HCT116 (cell line): Measurements from ENCODE around the gene PSMA1. TPM values are rescaled to one million over a fixed set of nuclear protein-coding genes. Genes with fewer than 3 reads are reported as not detected.

Experiments used
- ATAC-seq: fragments of 200-7000 bp; cut with Tn5 transposase; 2 replicates; pipeline ENCODE4 v1.9.1; 2020; ENCODE audit warnings: mild to moderate bottlenecking, moderate library complexity
- BruUV-seq: library from RNA; stranded (reverse); fragments of 400-500 nt; replicated peaks from 2 replicates; lab custom pipeline; 2021; lab: Mats Ljungman, UMichigan
- CTCF ChIA-PET: fragments of 300-600 bp; sonication (Branson Sonifier 250); formaldehyde crosslinking; loops from one replicate; lab custom pipeline; 2021; ENCODE audit warnings: antibody characterized with exemption; lab: Charles Lee
- POLR2A ChIA-PET: fragments of 300-600, 350-600 bp; sonication (Branson Sonifier 250); formaldehyde crosslinking; loops from one replicate; lab custom pipeline; 2021; ENCODE audit warnings: antibody characterized with exemption; lab: Charles Lee
- RAD21 ChIA-PET, 2 experiments: fragments of 300-600 bp; sonication (Branson Sonifier 250); formaldehyde crosslinking; loops; one replicate each; lab custom pipeline; 2023; ENCODE audit warnings: low total read pairs in 2 of 2; ENCODE audit not compliant: uncharacterized antibody in 2 of 2, unreplicated experiment in 2 of 2, low non-redundant PET in 1 of 2; lab: Charles Lee
- DNase-seq: peaks from one replicate; pipeline ENCODE4 v3.0.0-alpha.2; 2010; ENCODE audit warnings: low read depth, low spot score
- H2AFZ ChIP-seq: fragments of 200-600 bp; shearing (Covaris generic), sonication (generic); 2 replicates; pipeline ENCODE4 v1.6.1; 2017; ENCODE audit warnings: low read depth, mixed run types, mixed read lengths, antibody characterized with exemption, low read length; ENCODE audit not compliant: poor library complexity, severe bottlenecking
- H3K27ac ChIP-seq: 2 replicates; pipeline ENCODE4 v1.5.1; 2012; ENCODE audit warnings: low read depth, low read length
- H3K27me3 ChIP-seq: fragments of 200-600 bp; sonication (generic); 2 replicates; pipeline ENCODE4 v1.6.1; 2016; ENCODE audit warnings: mixed run types, low read length, mixed read lengths; ENCODE audit not compliant: insufficient read depth
- H3K36me3 ChIP-seq, 2 experiments: fragments of 200-500 bp in 1 of 2; fragments of 200-600 bp in 1 of 2; sonication (Bioruptor generic) in 1 of 2; sonication (generic) in 1 of 2; 2 replicates each; pipeline versions ENCODE4 v1.5.1 to v1.6.1; 2014 to 2016; ENCODE audit warnings: low read length in 2 of 2, inconsistent platforms in 1 of 2, mixed read lengths in 1 of 2, mixed run types in 1 of 2; ENCODE audit not compliant: insufficient read depth in 2 of 2, control insufficient read depth in 1 of 2
- H3K4me1 ChIP-seq, 2 experiments: fragments of 200-600 bp in 1 of 2; sonication (generic) in 1 of 2; 2 replicates each; pipeline versions ENCODE4 v1.5.1 to v1.6.1; 2012 to 2017; ENCODE audit warnings: low read length in 2 of 2, inconsistent platforms in 1 of 2, mild to moderate bottlenecking in 1 of 2, mixed read lengths in 1 of 2, mixed run types in 1 of 2, moderate library complexity in 1 of 2; ENCODE audit not compliant: insufficient read depth in 2 of 2, control insufficient read depth in 1 of 2
- H3K4me2 ChIP-seq: fragments of 200-600 bp; sonication (generic); 2 replicates; pipeline ENCODE4 v1.6.1; 2017; ENCODE audit warnings: mixed run types, low read length, mixed read lengths
- H3K4me3 ChIP-seq, 2 experiments: fragments of 200-600 bp in 1 of 2; sonication (generic) in 1 of 2; replicated peaks in 1 of 2; 2 replicates each; pipeline ENCODE4 v1.5.1; 2011 to 2016; ENCODE audit warnings: low read length in 2 of 2, control low read depth in 1 of 2, low read depth in 1 of 2, mild to moderate bottlenecking in 1 of 2, mixed read lengths in 1 of 2, mixed run types in 1 of 2
- H3K79me2 ChIP-seq: fragments of 200-600 bp; sonication (generic); 2 replicates; pipeline ENCODE4 v1.6.1; 2017; ENCODE audit warnings: mild to moderate bottlenecking, mixed run types, low read length, moderate library complexity, mixed read lengths; ENCODE audit not compliant: insufficient read depth
- H3K9ac ChIP-seq: fragments of 200-600 bp; sonication (generic); 2 replicates; pipeline ENCODE4 v1.6.1; 2016; ENCODE audit warnings: low read length, mixed read lengths
- H3K9me2 ChIP-seq: fragments of 200-600 bp; sonication (generic), shearing (Covaris generic); 2 replicates; pipeline ENCODE4 v1.6.1; 2017; ENCODE audit warnings: mixed run types, mild to moderate bottlenecking, moderate library complexity; ENCODE audit not compliant: insufficient read depth
- H3K9me3 ChIP-seq, 2 experiments: fragments of 200-500 bp in 1 of 2; fragments of 200-600 bp in 1 of 2; sonication (Bioruptor generic) in 1 of 2; sonication (generic) in 1 of 2; 2 replicates each; pipeline ENCODE4 v1.6.1; 2014 to 2017; ENCODE audit warnings: low read length in 2 of 2, mixed read lengths in 2 of 2, inconsistent platforms in 1 of 2, low read depth in 1 of 2, mild to moderate bottlenecking in 1 of 2, mixed run types in 1 of 2, moderate library complexity in 1 of 2; ENCODE audit not compliant: control insufficient read depth in 1 of 2, insufficient read depth in 1 of 2
- H4K20me1 ChIP-seq: fragments of 200-600 bp; sonication (generic), shearing (Covaris generic); 2 replicates; pipeline ENCODE4 v1.6.1; 2017; ENCODE audit warnings: mixed run types, mild to moderate bottlenecking, moderate library complexity; ENCODE audit not compliant: insufficient read depth
- CBX3 ChIP-seq: IDR thresholded peaks from 2 replicates; pipeline ENCODE4 v1.6.1; 2012; ENCODE audit warnings: low read depth
- EGR1 ChIP-seq: IDR thresholded peaks from 2 replicates; pipeline ENCODE4 v1.6.1; 2012; ENCODE audit warnings: low read depth
- ELF1 ChIP-seq: IDR thresholded peaks from 2 replicates; pipeline ENCODE4 v1.6.1; 2012; ENCODE audit warnings: low read depth, borderline replicate concordance
- FOSL1 ChIP-seq: IDR thresholded peaks from 2 replicates; pipeline ENCODE4 v1.6.1; 2012; ENCODE audit warnings: low read depth
- JUND ChIP-seq: IDR thresholded peaks from 2 replicates; pipeline ENCODE4 v1.6.1; 2012
- SIN3A ChIP-seq: IDR thresholded peaks from 2 replicates; pipeline ENCODE4 v1.6.1; 2012; ENCODE audit warnings: low read depth
- SP1 ChIP-seq: IDR thresholded peaks from 2 replicates; pipeline ENCODE4 v1.6.1; 2012; ENCODE audit warnings: low read depth
- SRF ChIP-seq: IDR thresholded peaks from 2 replicates; pipeline ENCODE4 v1.6.1; 2012; ENCODE audit warnings: low read depth
- TCF7L2 ChIP-seq: IDR thresholded peaks from 2 replicates; pipeline ENCODE4 v1.7.0; 2011; ENCODE audit warnings: borderline replicate concordance, inconsistent platforms; ENCODE audit not compliant: insufficient read depth, insufficient read length; ENCODE audit errors: extremely low read depth
- YY1 ChIP-seq: IDR thresholded peaks from 2 replicates; pipeline ENCODE4 v1.6.1; 2011; ENCODE audit warnings: low read length, low read depth, moderate library complexity, mild to moderate bottlenecking; ENCODE audit not compliant: insufficient replicate concordance; ENCODE audit errors: extremely low read depth
- ZNF274 ChIP-seq: fragments of 200-500 bp; sonication (Bioruptor generic); IDR thresholded peaks from 2 replicates; pipeline ENCODE4 v1.6.1; 2014; ENCODE audit warnings: mild to moderate bottlenecking, low read depth, low read length, inconsistent platforms
- intact Hi-C: fragments of 100-400 bp; cut with micrococcal nuclease; formaldehyde crosslinking; loops from 2 replicates; pipeline ENCODE4 v1.10.0; 2022
- total RNA-seq: library from RNA; stranded (reverse); gene quantifications from one replicate; pipeline ENCODE4 v1.2.1, GENCODE V29; 2021; ENCODE audit not compliant: unreplicated experiment
- TF ChIP-seq, protein P1 (sequence below): IDR thresholded peaks from 2 replicates; pipeline ENCODE4 v1.6.1; 2012

The PSMA1 gene
- total RNA-seq, 1 experiment from 2014 or later, result 211 TPM

DNA sequence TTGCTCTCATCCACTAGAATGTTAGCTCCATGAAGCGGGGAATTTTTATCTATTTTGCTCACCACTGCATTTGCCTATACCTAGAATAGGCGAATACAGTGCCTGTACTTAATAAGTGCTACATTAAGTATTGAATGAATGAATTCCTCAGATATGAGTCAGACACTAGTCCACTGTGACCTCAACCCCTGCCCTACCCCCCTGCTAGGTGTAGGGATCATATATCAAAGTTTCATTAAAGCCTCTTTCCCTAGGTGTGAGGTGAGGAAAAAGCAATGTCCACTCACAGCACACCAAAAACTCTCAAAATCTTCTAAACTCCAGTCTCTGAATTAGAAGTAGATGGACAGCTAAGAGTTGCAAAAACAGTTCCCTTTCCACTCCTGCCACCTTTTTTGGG, 9.8 kb upstream of the PSMA1 start:
- POLR2A ChIA-PET, result no interaction called here
- no TSS peak for BruUV-seq

DNA sequence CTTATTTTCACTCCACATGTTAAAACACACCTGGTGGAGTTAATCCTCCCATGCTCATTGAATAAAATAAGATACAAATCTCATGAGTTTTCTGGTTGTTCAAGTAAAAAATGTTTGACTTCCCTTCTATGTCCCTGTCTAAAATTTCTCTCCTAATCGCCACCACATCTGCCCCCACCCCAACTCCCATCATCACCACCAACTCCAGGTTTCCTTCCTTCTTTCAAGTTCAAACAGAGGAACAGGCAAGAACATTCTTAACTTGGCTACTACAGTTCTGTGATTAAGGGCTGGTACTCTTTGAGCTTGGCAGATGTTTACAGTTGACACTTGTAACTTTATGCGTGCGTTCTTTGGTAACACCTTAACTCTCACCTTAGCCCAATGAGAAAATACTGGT, 9.1 kb upstream of the PSMA1 start:
- Histone ChIP-seq H4K20me1 (no peaks in the 10 kb centered on the region), H3K9me2 (no peaks in the 10 kb centered on the region), H3K4me1 (peaks cover 15 to 17% of the 10 kb centered on the region in 2 experiments), H3K9me3 (no peaks in the 10 kb centered on the region), H3K4me2 (peak overlapping the region; percentile 54), H3K9ac (no peak overlapping the region), H3K27me3 (no peaks in the 10 kb centered on the region), H2AFZ (no peak overlapping the region), H3K4me3 (no peak overlapping the region), H3K27ac (no peak overlapping the region), H3K79me2 (no peaks in the 10 kb centered on the region), H3K36me3 (no peaks in the 10 kb centered on the region)
- no TSS peak for BruUV-seq
- ChIA-PET POLR2A (no interaction called here), CTCF (interaction anchor here (1.0 kb wide), 1 partner anchor 379 kb away, joined by 3 read pairs; no protein-coding TSS in a partner anchor), RAD21 (no interaction called here)
- intact Hi-C loops, result no loop called here
- DNase-seq (no peak), ATAC-seq (peak; percentile 36)
- TF ChIP-seq EGR1 (no peak), ZNF274 (no peak), YY1 (no peak), CBX3 (no peak), ELF1 (no peak), SRF (no peak), SIN3A (no peak)

More for the DNA sequence above, 9.8 kb upstream of the PSMA1 start:
- Histone ChIP-seq H3K27ac (no peak overlapping the region), H2AFZ (no peak overlapping the region), H3K9me2 (no peaks in the 10 kb centered on the region), H3K9me3 (no peaks in the 10 kb centered on the region), H3K4me3 (no peak overlapping the region), H3K4me1 (peaks cover 15 to 17% of the 10 kb centered on the region in 2 experiments), H4K20me1 (no peaks in the 10 kb centered on the region), H3K27me3 (no peaks in the 10 kb centered on the region), H3K4me2 (peak overlapping the region; percentile 54), H3K79me2 (no peaks in the 10 kb centered on the region), H3K9ac (no peak overlapping the region), H3K36me3 (no peaks in the 10 kb centered on the region)
- RAD21 ChIA-PET, result no interaction called here
- intact Hi-C loops, result loop anchor here (10.0 kb wide), 2 partner anchors 65 to 235 kb away; no protein-coding TSS in a partner anchor
- ATAC-seq (peak; percentile 90), DNase-seq (no peak)
- CTCF ChIA-PET, result interaction anchor here (1.0 kb wide), 1 partner anchor 378 kb away, joined by 3 read pairs; no protein-coding TSS in a partner anchor
- TF ChIP-seq ELF1, result no peak
- peak; percentile 85 for TF ChIP-seq TCF7L2
- peak; percentile 63 for TF ChIP-seq JUND
- peak; percentile 55 for TF ChIP-seq SP1
- TF ChIP-seq, protein P1, sequence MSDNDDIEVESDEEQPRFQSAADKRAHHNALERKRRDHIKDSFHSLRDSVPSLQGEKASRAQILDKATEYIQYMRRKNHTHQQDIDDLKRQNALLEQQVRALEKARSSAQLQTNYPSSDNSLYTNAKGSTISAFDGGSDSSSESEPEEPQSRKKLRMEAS, result no peak
- peak; percentile 58; the same call in 1 of the 2 replicates for TF ChIP-seq FOSL1
- TF ChIP-seq CBX3, result 0 out of 2 replicates have a peak, but pooled peaks have one; percentile 32
